ENCODE results near the gene HS6ST3.

Gene HS6ST3

GRCh38 chr13:96373597-96373996 is 283.7 kb downstream of the HS6ST3 start:
- FAIRE-seq (no peak), DNase-seq (ENCODE audit: insufficient read length) (no peak)
- TF ChIP-seq POLR2A (IDR thresholded peaks at IDR 0.05; ENCODE audit: low read depth, low read length) (no peak), POLR2AphosphoS5 (IDR thresholded peaks at IDR 0.05; ENCODE audit: low read depth, low read length) (no peak), TAF1 (IDR thresholded peaks at IDR 0.05; ENCODE audit: borderline replicate concordance, low read depth, low read length) (no peak)

DNA sequence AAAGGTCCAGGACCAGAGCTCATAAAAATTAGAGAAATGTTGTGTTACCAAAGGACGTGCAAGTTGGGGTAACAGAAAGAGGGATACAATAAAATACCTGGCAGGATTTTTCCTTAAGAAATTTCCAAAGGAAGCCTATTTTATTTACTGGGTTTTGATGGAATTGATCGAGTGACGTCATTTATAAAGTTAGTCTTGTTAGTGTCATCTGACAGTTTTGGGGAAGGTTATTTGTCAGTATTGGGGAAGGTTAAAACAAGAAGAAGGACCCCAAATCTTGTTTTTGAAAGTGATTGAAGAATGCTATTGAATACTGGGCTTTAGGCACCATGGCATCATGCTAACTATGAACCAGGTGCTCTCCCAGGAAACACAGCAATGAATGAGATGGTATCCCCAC is 287.9 kb downstream of the HS6ST3 start:
- FAIRE-seq (no peak), DNase-seq (ENCODE audit: insufficient read length) (no peak)
- TF ChIP-seq TAF1 (IDR thresholded peaks at IDR 0.05; ENCODE audit: borderline replicate concordance, low read depth, low read length) (no peak), POLR2A (IDR thresholded peaks at IDR 0.05; ENCODE audit: low read depth, low read length) (no peak), POLR2AphosphoS5 (IDR thresholded peaks at IDR 0.05; ENCODE audit: low read depth, low read length) (no peak)

DNA sequence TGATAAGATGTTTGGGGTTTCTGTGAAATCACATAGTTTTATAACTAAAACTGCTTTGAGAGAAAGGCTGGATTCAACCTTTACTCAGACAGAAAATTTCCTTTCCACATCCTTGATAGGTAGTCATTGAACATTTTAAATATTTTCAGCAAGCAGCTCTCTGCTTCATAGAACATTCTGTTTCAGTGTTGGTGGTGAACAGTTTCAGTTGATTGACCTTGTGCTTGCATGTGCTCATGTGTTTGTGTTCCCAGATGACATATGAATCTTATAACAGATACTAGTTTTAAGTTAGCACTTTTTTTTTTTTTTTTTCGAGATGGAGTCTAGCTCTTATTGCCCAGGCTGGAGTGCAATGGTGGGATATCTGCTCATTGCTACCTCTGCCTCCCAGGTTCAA is 290.1 kb downstream of the HS6ST3 start:
- TF ChIP-seq TAF1 (IDR thresholded peaks at IDR 0.05; ENCODE audit: borderline replicate concordance, low read depth, low read length): no peak
- no peak for TF ChIP-seq POLR2A (IDR thresholded peaks at IDR 0.05; ENCODE audit: low read depth, low read length)
- no peak for TF ChIP-seq POLR2AphosphoS5 (IDR thresholded peaks at IDR 0.05; ENCODE audit: low read depth, low read length)
- FAIRE-seq (no peak), DNase-seq (ENCODE audit: insufficient read length) (no peak)

GRCh38 chr13:96381681-96382080 is 291.8 kb downstream of the HS6ST3 start:
- FAIRE-seq (no peak), DNase-seq (ENCODE audit: insufficient read length) (no peak)
- TF ChIP-seq TAF1 (IDR thresholded peaks at IDR 0.05; ENCODE audit: borderline replicate concordance, low read depth, low read length): no peak
- TF ChIP-seq POLR2A (IDR thresholded peaks at IDR 0.05; ENCODE audit: low read depth, low read length): no peak
- no peak for TF ChIP-seq POLR2AphosphoS5 (IDR thresholded peaks at IDR 0.05; ENCODE audit: low read depth, low read length)

DNA sequence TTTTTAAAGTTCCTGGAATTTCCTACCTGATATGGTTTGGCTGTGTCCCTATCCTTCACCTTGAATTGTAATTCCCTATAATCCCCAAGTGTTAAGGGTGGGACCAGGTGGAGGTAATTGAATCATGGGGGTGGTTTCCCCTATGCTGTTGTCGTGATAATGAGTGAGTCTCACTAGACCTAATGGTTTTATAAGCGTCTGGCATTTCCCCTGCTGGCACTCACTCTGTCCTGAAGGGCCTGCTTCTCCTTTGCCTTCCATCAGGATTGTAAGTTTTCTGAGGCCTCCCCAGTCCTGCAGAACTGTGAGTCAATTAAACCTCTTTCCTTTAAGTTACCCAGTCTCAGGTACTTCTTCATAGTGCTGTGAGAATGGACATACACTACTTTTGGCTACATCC is 298.7 kb downstream of the HS6ST3 start:
- no peak for TF ChIP-seq POLR2AphosphoS5 (IDR thresholded peaks at IDR 0.05; ENCODE audit: low read depth, low read length)
- TF ChIP-seq TAF1 (IDR thresholded peaks at IDR 0.05; ENCODE audit: borderline replicate concordance, low read depth, low read length): no peak
- TF ChIP-seq POLR2A (IDR thresholded peaks at IDR 0.05; ENCODE audit: low read depth, low read length): no peak
- DNase-seq (ENCODE audit: insufficient read length): no peak
- FAIRE-seq: no peak

DNA sequence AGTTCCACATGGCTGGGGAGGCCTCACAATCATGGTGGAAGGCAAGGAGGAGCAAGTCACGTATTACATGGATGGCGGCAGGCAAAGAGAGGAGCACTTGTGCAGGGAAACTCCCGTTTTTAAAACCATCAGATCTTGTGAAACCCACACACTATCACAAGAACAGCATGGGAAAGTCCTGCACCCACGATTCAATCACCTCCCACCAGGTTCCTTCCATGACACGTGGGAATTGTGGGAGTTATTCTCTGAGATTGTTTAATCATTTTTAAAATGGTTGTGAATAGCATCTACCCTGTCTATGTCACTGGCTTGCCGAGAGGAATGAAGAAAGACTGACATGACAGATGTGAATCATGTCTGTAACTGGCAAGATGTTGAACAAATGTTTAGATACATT is 301.7 kb downstream of the HS6ST3 start:
- no peak for FAIRE-seq
- TF ChIP-seq POLR2A (IDR thresholded peaks at IDR 0.05; ENCODE audit: low read depth, low read length) (no peak), POLR2AphosphoS5 (IDR thresholded peaks at IDR 0.05; ENCODE audit: low read depth, low read length) (no peak), TAF1 (IDR thresholded peaks at IDR 0.05; ENCODE audit: borderline replicate concordance, low read depth, low read length) (no peak)
- DNase-seq (ENCODE audit: insufficient read length): no peak

DNA sequence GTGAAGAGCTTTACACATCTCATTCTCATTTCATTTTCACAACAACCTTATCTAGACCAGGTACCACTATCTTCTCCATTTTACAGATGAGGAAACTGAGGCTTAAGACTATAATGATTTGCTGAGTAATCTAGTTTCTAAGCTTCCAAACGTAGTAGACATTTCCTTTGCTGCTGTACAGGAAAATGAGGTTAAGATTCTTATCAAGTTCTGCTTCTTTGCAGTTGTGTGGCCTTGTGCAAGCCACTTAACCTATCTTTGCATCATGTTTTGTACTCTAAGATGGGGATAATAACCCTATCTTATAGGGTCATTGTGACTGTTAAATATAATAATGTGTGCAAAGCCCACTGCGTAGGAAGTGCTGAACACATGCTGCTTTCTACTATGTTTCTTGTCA is 307.9 kb downstream of the HS6ST3 start:
- DNase-seq (ENCODE audit: insufficient read length): no peak
- FAIRE-seq: no peak
- TF ChIP-seq POLR2AphosphoS5 (IDR thresholded peaks at IDR 0.05; ENCODE audit: low read depth, low read length) (no peak), POLR2A (IDR thresholded peaks at IDR 0.05; ENCODE audit: low read depth, low read length) (no peak), TAF1 (IDR thresholded peaks at IDR 0.05; ENCODE audit: borderline replicate concordance, low read depth, low read length) (no peak)

DNA sequence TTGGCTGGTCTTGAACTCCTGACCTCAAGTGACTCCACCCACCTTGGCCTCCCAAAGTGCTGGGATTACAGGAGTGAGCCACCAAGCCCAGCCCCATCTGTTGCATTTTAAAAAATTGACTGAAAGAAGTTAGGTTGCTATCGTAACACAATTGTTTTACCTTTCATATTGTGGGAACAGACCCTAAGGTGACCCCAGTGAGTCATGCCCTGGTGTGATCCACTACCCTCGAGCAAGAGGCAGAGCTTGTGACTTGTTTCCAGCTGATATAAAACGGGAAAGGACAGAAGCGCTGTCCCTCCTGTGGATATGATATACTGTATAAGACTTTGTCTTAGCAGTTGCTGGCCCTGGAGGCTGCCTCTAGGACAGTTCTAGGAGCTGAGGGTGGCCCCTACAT is 308.6 kb downstream of the HS6ST3 start:
- FAIRE-seq (no peak), DNase-seq (ENCODE audit: insufficient read length) (no peak)
- TF ChIP-seq POLR2A (IDR thresholded peaks at IDR 0.05; ENCODE audit: low read depth, low read length) (no peak), POLR2AphosphoS5 (IDR thresholded peaks at IDR 0.05; ENCODE audit: low read depth, low read length) (no peak), TAF1 (IDR thresholded peaks at IDR 0.05; ENCODE audit: borderline replicate concordance, low read depth, low read length) (no peak)

GRCh38 chr13:96403241-96403640 is 313.3 kb downstream of the HS6ST3 start:
- TF ChIP-seq POLR2AphosphoS5 (IDR thresholded peaks at IDR 0.05; ENCODE audit: low read depth, low read length) (no peak), TAF1 (IDR thresholded peaks at IDR 0.05; ENCODE audit: borderline replicate concordance, low read depth, low read length) (no peak), POLR2A (IDR thresholded peaks at IDR 0.05; ENCODE audit: low read depth, low read length) (no peak)
- FAIRE-seq: no peak

GRCh38 chr13:96403651-96404050 is 313.7 kb downstream of the HS6ST3 start:
- DNase-seq (ENCODE audit: insufficient read length): no peak
- TF ChIP-seq POLR2AphosphoS5 (IDR thresholded peaks at IDR 0.05; ENCODE audit: low read depth, low read length): no peak
- TF ChIP-seq TAF1 (IDR thresholded peaks at IDR 0.05; ENCODE audit: borderline replicate concordance, low read depth, low read length): no peak
- TF ChIP-seq POLR2A (IDR thresholded peaks at IDR 0.05; ENCODE audit: low read depth, low read length): no peak
- FAIRE-seq: no peak

More at GRCh38 chr13:96403241-96403640, 313.3 kb downstream of the HS6ST3 start:
- no peak for DNase-seq (ENCODE audit: insufficient read length)

GRCh38 chr13:96415831-96416385 is 326.0 kb downstream of the HS6ST3 start:
- TF ChIP-seq POLR2A (IDR thresholded peaks at IDR 0.05; ENCODE audit: low read depth, low read length) (no peak), POLR2AphosphoS5 (IDR thresholded peaks at IDR 0.05; ENCODE audit: low read depth, low read length) (no peak), TAF1 (IDR thresholded peaks at IDR 0.05; ENCODE audit: borderline replicate concordance, low read depth, low read length) (no peak)
- FAIRE-seq: no peak
- DNase-seq (ENCODE audit: insufficient read length): no peak

- TF ChIP-seq POLR2A (IDR thresholded peaks at IDR 0.05; ENCODE audit: low read depth, low read length) (no peak), TAF1 (IDR thresholded peaks at IDR 0.05; ENCODE audit: borderline replicate concordance, low read depth, low read length) (no peak), POLR2AphosphoS5 (IDR thresholded peaks at IDR 0.05; ENCODE audit: low read depth, low read length) (no peak)
- FAIRE-seq (no peak), DNase-seq (ENCODE audit: insufficient read length) (no peak)
Observed at GRCh38 chr13:96417939-96418685, 328.2 kb downstream of the HS6ST3 start.

Measured in GM12892 (cell line).